Measurements from ENCODE around the gene MRPS12.
A peak's percentile ranks its signal among the peaks of the same experiment; 100 is the strongest.
"Not testable (repeated sequence)": the region's sequence is repeated elsewhere in the genome, so short reads cannot be mapped to it uniquely, and the experiment has no call there.

MRPS12 gene

DNA sequence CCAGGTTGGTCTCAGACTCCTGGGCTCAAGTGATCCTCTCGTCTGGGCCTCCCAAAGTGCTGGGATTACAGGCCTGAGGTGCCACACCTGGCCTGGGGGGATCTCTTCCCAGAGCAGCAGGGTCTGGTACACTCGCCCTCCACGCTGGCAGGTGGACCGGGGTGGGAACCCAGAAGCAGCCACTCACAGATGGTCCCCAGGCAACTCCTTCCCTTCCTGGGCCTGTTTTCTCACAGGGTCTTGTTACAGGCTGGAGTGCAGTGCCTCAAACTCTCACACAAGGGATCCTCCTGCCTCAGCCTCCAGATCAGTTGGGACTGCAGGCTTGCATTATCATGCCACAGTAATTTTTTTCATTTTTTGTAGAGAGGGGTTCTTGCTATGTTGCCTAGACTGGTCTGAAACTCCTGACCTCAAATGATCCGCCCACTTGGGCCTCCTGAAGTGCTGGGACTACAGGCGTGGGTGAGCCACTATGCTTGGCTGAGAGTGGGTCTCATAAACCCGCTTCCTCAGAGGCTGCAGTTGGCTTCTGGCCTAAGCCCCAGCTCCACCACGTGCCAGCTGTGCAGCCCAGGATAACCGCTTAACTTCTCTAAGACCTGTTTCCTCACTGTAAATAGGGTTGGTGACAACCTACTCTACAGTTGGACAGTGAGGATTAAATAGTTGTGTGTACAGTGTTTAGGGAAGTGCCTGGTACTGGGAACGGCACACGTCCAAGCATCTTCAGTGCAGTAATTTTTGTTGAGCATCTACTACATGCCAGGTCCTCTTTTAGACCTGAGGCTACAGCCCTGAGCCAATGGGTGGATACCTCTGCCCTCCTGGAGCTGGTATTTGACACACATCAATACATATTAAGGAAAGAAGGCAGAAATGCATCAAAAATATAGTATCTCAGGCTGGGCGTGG is 17.9 kb upstream of the MRPS12 start:
- no peak for DNase-seq

DNA sequence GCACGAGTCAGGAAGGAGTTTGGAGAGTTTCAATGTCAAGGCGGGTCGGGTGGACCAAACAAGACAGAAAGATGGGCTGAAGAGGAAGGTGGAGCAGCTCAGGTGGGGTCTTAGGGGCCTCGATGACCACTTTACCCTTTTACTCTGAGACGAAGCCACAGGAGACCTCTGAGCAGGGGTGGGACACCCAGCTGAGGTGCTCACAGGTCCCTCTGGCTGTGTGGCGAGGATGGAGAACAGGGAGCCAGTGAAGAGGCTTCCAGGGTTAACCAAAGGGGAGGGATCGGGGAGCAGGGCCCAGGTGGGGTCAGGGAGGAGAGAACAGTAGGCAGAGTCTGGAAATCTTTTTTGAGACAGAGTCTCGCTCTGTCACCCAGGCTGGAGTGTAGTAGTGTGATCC is 16.8 kb upstream of the MRPS12 start:
- no peak for DNase-seq

DNA sequence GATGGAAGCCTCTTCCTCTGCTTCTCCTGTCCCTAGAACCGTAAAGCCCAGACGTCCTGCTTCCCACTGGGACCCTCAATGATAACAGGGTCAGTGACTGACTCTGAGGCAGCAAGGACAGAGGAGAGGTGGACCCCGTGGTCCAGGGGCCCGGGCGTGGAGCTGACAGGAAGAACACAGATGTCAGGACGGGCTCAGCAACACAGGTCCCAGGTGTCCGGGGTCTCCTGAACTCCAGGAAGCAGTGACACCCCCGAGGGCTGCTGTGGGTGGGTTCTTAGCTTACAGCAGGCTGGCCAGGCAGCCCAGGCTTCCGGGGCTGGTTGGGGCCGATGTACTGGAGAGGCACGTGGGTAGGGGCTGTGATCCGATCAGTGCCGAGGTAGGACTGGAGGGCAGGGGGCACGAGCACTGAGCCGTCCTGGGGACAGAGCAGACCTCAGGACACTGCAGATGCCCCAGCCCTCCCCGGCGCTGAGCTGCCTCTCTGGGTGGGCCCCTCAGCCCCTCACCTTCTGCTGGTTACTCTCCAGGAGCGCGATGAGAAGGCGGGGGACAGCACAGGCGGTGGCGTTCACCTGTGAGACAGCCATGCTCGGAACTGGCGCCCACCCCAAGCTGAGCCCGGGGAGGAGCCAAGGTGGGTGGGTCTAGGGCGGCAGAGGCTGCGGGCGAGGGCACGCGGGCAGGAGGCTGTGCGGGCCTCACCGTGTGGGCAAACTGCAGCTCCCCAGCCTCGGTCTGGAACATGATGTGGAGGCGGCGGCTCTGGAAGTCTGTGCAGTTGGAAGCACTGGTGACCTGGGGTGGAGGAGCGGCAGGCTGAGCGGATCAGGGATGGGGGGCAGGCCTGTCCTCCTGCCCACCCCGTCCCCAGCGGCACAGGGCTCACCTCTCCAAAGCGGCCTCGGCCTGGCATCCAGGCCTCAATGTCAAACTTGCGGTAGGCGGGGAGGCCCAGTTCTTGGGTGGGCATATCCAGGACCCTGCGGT is 15.1 kb upstream of the MRPS12 start:
- no peak for DNase-seq

DNA sequence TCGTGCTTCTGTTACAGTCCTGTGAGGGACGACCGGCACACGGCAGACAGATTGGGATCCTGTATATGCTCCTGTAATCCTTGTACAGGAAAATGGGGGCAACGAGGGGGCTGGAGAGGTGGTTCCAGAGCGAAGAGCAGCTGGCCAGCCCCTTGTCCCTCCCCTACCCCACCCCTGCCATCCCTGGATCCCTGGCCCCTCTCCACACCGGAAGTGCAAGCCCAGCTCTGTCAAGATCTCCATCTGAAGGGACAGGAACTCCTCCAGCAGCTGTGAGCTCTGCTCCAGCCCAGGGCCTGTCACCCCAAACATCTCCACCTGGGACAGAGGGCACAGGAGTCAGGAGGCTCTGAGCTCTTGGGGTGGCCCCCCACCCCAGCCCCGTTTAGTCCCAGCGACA is 13.2 kb upstream of the MRPS12 start:
- DNase-seq, result no peak

DNA sequence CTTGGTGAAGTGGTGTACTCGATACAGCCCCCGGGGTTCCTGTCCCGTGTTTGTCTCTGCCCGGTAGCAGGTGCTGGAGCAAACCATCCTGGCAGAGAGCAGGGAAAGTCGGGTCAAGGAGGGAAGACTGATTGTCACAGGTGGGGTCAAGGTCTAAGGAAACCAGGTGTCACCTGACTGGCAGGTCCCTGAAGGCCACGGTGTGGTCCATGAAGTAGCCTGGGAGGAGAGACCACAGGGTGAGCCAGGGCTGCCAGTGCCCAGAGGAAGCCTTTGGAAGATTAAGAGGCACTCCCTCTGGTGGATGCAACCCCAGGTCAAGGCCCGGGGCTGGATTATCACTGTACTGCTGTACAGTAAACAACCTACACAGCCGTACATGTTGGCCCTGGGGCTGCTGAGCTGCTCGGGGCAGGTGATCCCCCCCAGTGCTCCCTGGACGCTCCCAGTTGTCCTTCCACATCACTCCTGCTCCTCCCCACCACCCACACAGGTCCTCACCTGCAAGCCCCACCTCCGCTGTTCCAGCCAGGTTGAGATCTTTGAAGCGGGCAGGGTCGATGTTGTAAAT is 12.7 kb upstream of the MRPS12 start:
- DNase-seq, result no peak

DNA sequence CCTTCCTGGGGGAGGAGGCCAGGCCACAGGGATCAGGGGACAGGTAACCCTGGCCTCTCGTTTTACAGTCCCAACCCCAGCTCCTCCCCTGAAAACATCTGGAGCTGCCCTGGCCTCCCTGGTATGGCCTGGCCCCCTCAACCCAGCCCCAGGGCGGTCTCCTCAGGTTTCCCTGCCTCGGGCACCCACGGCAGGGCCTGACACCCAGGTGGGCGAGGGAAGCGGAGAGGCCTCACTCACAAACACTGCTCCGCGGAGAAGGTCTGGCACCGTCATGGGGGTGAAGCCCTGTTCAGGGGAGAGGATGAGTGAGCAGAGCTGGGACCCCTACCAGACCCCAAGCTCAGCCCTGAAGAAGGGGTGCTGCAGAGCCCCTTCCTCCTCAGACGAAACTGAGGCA is 12.2 kb upstream of the MRPS12 start:
- DNase-seq, result no peak

DNA sequence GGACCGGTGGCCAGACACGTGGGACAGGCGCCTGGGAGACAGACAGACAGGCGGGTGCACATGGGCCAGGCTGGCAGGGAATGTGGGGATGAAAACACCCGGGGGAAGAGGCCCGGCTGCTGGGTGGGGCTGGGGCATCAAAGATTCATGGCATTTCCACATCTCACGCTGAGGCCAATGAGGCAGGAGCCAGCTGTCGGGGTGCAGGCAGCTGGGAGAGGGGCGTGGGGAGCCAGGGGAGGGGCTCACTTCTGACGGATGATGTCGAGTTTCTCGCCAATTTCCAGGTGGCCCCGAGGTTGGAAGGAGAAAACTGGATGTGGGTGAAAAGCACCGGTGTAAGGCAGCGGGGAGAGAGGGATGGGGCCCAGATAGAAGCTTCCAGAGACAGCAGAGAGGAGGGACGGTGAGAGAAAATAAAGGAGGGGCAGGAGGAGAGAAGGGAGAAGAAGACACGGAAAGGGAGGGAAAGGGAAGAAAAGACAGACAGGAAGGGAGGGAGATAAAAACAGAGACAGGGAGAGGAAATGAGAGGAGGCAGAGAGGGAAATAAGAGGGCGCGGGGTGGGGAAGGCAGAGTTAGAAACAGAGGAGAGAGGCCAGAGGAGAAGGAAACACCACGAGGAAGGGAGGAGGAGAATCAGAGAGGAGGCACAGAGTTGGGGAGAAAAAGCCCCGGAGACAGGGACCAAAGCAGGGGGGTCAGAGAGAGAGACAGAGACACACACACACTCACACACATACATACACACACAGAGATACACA is 10.7 kb upstream of the MRPS12 start:
- DNase-seq, result no peak

DNA sequence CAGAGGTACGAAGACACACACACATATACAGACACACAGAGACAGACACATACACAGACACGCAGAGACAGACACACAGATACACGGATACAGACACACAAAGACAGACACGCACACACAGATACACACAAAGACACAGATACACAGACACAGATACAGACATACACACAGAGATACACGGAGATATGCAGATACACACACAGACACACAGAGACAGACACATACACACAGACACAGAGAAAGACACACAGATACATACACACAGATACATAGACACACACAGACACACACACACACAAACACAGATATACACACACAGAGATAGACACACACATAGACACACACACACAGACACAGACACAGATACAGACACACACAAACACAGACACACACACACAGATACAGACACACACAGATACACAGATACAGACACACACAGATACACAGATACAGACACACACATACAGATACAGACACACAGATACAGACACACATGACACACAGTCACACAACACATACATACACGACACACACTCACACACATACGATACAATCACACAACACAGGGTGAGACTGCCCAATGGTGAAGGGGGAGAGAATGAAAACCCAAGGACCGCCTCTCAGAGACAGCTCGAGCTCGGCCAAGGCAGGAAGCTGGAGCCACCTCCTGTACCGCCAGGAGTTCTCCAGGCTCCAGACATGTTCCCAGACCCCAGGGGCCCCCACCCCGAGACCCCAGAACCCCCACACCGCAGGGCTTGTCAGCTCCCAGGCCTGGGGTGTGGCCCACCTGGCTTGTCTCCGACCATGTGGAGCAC is 9.9 kb upstream of the MRPS12 start:
- DNase-seq, result no peak

DNA sequence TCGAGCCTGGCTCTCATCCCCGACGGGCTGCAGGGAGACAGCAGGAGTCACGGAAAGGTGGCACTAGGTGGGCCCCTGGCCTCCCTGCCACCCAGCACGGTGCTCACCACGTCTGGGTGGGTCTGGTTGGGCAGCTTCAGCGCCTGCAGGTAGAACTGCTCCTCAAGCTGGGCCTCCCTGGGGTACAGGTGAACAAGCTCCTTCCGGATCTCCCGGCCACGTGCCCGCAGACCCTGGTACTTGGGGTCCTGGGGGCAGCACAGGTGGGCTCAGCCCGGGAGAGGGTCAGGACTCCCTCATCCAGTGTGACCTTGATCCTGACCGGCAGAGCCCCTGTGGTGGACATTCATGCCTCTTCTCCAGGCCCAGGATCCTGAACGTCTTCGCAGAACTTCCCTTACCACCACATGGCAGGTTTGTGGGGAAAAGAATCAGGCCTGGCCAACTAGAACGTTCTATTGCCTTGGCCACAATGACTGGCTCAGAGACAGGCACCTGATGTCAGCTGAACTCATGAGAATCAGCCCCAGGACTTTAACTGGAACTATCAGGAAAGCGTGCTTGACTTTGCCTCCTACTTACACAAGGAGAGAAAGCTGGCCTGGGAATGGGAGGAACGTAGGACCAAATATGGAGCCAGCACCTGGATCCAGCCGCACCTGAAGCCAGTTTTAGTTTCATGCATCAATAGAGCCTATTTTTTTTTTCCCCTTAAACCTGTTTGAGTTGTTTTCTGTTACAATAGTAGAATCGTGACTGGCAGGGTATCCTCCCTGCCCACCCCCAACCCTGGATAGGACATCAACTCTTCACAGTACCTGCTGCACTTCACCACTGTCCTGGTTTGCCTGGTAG is 9.1 kb upstream of the MRPS12 start:
- no peak for DNase-seq

DNA sequence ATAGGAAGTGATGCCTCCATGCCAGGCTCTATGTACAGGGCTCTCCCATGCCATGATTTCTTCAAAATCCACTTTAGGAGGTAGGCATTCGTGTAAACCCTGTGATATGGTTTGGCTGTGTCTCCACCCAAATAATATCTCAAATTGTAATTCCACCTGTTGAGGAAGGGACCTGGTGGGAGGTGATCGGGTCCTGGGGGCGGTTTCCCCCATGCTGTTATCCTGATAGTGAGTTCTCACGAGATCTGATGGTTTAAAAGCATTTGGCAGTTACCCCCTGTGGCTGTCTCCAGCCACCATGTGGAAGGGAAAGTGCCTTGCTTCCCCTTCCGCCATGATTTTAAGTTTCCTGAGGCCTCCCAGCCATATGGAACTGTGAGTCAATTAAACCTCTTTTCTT is 8.3 kb upstream of the MRPS12 start:
- no peak for DNase-seq

DNA sequence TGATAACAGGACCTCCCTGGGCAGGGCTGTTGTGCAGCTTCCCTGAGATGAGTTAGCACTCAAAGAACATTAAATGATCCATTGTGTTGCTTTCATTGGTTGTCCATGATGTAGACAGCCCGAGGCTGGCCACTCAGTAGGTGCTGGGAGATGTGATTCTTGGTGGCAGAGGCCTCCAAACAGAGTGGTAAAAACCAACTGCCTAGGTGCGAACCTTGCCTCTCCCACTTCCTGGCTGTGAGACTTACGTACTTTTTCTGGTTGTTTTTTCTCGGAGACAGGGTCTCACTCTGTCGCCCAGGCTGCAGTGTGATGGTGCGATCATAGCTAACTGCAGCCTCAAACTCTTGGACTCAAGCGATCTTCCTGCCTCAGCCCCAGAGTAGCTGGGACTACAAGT is 6.4 kb upstream of the MRPS12 start:
- DNase-seq, result peak in 1 of 5 experiments; percentile 67

DNA sequence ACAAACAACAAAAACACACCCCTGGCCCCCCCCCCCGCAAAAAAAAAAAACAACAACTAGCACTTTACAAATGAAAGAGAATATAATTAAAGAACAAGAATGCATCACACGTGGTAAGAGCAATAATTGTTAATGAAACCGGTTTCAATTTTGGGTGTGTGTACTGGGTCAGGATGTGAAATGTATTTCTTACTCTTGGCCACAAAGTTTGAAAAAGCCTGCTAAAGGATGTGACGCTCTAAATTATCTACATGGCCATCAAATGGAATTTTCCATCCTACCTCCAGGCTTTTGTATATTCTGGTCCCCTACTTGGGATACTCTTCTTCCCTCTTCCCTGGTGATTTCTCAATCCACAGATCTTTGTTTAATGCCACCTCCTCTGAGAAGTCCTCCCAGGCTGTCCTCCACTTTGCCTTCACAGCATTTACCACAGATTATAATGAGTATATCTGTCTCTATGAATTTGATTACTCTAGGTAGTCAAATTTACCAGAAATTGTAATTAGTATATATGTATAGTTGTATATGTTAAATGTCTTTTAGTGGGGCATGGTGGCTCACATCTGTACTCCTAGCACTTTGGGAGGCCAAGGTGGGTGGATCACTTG is 2.2 kb upstream of the MRPS12 start:
- peak in 2 of 5 experiments; percentile 23 to 63 for DNase-seq

DNA sequence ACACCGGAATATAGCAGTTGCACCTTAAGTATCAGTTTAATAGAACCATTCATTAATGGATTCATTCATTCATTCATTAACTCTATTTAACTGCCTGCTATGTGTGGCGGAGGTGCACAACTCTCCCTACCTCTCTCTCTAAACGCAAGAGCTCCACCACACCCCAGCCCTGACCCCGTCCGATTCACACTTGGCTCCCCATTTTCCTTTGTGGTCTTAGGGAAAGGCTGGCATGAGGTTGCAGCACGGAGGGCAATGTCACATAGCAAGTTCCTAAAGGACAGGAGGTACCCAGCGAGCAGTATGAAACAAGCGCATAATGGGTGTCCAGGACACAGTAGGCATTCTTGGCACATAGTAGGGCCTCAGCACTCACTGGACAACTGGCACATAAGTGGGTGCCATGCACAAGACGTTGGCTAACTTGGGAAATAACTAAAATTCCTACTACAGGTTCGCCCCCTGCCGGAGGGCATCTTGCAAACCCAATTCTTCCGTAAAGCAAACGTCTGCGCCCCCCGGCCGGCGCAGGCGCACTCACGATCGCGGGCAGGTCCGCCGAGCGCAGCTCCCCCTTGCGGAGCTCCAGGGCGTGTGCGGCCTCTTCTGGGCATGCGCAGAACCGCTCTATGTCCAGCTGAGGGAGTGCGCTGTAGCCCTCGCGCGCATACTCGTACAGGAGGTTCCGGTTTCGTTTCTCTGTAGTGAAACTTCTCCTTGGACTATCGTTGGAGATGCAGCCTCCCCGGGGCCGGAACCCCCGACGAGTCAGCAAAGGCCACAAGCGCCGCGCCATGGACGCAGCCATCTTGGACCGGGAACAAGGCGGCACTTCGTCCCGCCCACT is 592 bp upstream of the MRPS12 start, which contains the start of gene SARS2:
SARS2 (minus strand) TSS at position 835 of the 847 bp plus-strand sequence; CDS start at position 808, 27 bp downstream.
- DNase-seq, result peak; percentile 83 to 94 (median 88)

DNA sequence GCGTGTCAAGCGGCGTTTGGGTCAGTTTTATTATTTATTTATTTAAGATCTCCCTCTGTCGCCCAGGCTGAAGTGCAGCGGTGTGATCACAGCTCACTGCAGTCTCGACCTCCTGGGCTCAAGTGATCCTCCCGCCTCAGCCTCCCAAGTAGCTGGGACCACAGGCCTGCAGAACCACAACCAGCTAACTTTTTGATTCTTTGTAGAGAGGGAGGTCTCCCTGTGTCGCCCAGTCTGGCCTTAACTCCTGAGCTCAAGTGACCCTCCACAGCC is 713 bp downstream of the MRPS12 start:
- no peak for DNase-seq

DNA sequence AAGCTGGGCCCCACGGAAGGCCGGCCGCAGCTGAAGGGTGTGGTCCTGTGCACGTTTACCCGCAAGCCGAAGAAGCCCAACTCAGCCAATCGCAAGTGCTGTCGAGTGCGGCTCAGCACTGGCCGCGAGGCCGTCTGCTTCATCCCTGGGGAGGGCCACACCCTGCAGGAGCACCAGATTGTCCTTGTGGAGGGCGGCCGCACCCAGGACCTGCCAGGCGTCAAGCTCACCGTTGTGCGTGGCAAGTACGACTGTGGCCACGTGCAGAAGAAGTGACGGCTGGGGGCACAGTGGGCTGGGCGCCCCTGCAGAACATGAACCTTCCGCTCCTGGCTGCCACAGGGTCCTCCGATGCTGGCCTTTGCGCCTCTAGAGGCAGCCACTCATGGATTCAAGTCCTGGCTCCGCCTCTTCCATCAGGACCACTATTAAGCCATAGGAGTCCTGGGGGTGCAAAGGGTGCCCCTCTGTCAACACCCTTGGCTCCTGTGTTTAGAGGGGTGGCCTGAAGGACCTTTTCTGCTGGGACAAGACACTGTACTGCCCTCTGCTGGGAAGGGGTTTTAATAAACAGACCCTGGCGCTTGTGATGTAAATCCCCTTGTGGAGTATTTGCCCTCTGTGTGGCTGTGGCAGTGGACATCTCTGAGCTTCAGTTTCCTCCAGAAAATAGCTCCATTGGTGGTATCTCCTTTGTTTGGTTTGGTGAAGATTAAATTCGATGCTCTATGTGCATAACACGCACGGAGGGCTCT is 1.9 kb downstream of the MRPS12 start:
- peak in 1 of 5 experiments; percentile 68 for DNase-seq

DNA sequence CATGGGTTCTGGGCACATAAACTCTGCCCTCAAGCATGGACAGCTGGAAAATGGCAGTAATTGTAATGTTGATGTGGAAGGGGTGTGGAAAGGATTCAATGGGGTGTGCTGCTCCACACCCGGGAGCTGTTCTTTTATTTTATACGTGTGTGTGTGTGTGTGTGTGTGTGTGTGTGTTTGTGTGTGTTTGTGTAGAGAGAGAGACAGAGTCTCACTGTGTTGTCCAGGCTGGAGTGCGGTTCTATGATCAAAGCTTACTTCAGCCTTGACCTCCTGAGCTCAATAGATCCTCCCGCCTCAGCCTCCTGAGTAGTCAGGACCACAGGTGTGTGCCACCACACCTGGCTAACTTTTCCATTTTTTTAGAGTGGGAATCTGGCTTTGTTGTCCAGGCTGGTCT is 2.8 kb downstream of the MRPS12 start:
- no peak for DNase-seq

DNA sequence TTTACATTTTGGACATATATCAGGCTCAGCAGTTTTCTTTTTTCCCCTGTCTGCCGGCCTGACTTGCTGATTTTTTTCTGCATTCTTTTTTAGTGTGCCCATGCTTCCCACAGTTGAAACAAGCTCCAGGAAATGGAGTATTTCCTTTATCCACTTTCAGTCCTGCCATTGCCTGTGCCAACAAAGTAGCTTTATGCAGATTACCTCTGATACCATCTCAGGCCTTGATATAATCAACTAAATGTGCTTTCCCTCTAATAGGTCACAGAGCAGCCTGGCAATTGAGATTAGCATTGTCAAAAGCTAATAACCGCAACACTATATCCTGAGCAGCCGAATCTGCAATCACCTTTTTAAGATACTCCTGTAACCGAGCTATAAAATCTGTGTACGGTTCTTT is 9.2 kb downstream of the MRPS12 start:
- DNase-seq, result no peak

DNA sequence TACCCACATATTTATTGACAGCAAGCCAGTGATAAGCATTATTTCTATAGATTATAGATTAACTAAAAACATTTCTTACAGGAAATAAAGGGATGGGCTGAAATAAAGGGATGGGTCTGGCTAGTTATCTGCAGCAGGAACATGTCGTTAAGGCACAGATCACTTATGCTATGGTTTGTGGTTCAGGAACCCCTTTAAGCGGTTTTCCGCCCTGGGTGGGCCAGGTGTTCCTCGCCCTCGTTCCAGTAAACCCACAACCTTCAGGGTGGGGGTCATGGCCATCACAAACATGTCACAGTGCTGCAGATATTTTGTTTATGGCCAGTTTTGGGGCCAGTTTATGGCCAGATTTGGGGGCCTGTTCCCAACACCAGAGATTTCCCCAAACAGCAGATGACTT is 10.7 kb downstream of the MRPS12 start:
- not testable (repeated sequence) for DNase-seq

Measured in T-helper 2 cell (primary cell).